ENCODE data around the gene LRRC2. TPM values are rescaled to one million over a fixed set of nuclear protein-coding genes. Genes with fewer than 3 reads are reported as not detected.
A peak's percentile ranks its signal among the peaks of the same experiment; 100 is the strongest.

The LRRC2 gene
- total and polyA plus RNA-seq, 2 of the 13 experiments (the other 11 are each of a cell fraction or from before 2014, with no cell fraction given) = 0.27 to 0.58 TPM

DNA sequence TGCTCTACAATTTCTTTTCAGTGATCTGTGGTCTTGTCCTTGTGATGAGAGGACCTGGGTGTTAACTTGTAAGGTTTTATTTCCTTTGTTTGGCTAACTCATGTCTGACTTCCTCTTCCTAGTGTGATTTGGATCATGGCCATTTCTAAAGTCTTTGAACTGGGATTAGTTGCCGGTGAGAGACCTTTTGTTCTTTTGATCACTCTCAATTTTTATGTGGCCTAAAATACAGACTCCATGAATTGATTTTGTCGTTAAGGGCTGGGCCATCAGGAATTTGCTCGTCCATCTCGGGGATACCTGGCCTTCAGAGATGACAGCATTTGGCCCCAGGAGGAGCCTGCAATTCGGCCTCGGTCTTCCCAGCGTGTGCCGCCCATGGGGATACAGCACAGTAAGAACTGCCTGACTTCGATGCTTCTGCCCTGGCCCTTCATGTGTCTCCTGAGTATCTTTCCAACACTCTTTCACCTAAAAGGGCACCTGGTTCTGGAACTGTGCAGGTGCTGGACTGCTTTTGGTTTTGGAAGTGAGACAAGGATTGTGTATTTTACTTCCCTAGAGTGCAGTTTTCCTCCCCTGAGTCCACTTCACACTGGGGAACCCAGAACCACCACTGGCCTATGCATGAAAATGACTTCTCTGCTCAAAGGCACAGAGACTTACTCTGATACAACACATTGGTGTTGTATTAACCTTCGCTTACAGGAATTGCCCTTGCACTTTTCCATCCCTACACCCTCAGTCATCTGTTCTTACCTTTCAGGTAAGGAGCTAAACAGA, 13.1 kb upstream of the LRRC2 start (continued):
- TF ChIP-seq KMT2B (CRISPR knock-in tag; IDR thresholded peaks at IDR 0.05) (no peak), ISX (CRISPR knock-in tag; conservative IDR thresholded peaks at IDR 0.05) (no peak), RARA (CRISPR knock-in tag; IDR thresholded peaks at IDR 0.05) (0 out of 2 replicates have a peak, but pooled peaks have one; percentile 44), ZNF543 (CRISPR knock-in tag; IDR thresholded peaks at IDR 0.05) (no peak), ZEB1 (IDR thresholded peaks at IDR 0.05; ENCODE audit: insufficient replicate concordance, low read depth) (peak; percentile 77), TFE3 (CRISPR knock-in tag; IDR thresholded peaks at IDR 0.05) (0 out of 2 replicates have a peak, but pooled peaks have one; percentile 20), ZSCAN9 (CRISPR knock-in tag; IDR thresholded peaks at IDR 0.05; ENCODE audit: borderline replicate concordance) (peak; percentile 20; the same call in 1 of the 2 replicates), ZNF552 (CRISPR knock-in tag; IDR thresholded peaks at IDR 0.05; ENCODE audit: borderline replicate concordance) (no peak), MAFK (conservative IDR thresholded peaks at IDR 0.05 in 1 of 2, IDR thresholded peaks at IDR 0.05 in 1 of 2; ENCODE audit: low read length in 2 of 2) (no peak), SP5 (CRISPR knock-in tag; IDR thresholded peaks at IDR 0.05; ENCODE audit: borderline replicate concordance, low read depth) (0 out of 2 replicates have a peak, but pooled peaks have one; percentile 43), ZNF12 (CRISPR knock-in tag; IDR thresholded peaks at IDR 0.05) (0 out of 2 replicates have a peak, but pooled peaks have one; percentile 21), CCDC6 (CRISPR knock-in tag; IDR thresholded peaks at IDR 0.05) (no peak), TAF1 (CRISPR knock-in tag; IDR thresholded peaks at IDR 0.05) (no peak), ZNF546 (CRISPR knock-in tag; conservative IDR thresholded peaks at IDR 0.05) (0 out of 2 replicates have a peak, but pooled peaks have one; percentile 33), AKAP8 (CRISPR knock-in tag; IDR thresholded peaks at IDR 0.05) (no peak), ZNF431 (CRISPR knock-in tag; IDR thresholded peaks at IDR 0.05; ENCODE audit: borderline replicate concordance, low read depth) (no peak), HMG20B (CRISPR knock-in tag; conservative IDR thresholded peaks at IDR 0.05) (peak; percentile 74; the same call in 1 of the 2 replicates), CEBPG (CRISPR knock-in tag; IDR thresholded peaks at IDR 0.05) (peak; percentile 26), DMAP1 (CRISPR knock-in tag; IDR thresholded peaks at IDR 0.05) (no peak), ZNF350 (CRISPR knock-in tag; IDR thresholded peaks at IDR 0.05; ENCODE audit: borderline replicate concordance, low read depth) (no peak)
- TF ChIP-seq, protein P1, sequence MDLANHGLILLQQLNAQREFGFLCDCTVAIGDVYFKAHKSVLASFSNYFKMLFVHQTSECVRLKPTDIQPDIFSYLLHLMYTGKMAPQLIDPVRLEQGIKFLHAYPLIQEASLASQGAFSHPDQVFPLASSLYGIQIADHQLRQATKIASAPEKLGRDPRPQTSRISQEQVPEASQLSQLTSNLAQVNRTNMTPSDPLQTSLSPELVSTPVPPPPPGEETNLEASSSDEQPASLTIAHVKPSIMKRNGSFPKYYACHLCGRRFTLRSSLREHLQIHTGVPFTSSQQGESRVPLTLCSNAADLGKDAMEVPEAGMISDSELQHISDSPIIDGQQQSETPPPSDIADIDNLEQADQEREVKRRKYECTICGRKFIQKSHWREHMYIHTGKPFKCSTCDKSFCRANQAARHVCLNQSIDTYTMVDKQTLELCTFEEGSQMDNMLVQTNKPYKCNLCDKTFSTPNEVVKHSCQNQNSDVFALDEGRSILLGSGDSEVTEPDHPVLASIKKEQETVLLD (CRISPR knock-in tag; IDR thresholded peaks at IDR 0.05; ENCODE audit: low read depth) = no peak
- TF ChIP-seq, protein P2, sequence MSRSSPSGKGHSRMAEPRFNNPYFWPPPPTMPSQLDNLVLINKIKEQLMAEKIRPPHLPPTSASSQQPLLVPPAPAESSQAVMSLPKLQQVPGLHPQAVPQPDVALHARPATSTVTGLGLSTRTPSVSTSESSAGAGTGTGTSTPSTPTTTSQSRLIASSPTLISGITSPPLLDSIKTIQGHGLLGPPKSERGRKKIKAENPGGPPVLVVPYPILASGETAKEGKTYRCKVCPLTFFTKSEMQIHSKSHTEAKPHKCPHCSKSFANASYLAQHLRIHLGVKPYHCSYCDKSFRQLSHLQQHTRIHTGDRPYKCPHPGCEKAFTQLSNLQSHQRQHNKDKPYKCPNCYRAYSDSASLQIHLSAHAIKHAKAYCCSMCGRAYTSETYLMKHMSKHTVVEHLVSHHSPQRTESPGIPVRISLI (CRISPR knock-in tag; IDR thresholded peaks at IDR 0.05; ENCODE audit: borderline replicate concordance) = no peak
- TF ChIP-seq, protein P3, sequence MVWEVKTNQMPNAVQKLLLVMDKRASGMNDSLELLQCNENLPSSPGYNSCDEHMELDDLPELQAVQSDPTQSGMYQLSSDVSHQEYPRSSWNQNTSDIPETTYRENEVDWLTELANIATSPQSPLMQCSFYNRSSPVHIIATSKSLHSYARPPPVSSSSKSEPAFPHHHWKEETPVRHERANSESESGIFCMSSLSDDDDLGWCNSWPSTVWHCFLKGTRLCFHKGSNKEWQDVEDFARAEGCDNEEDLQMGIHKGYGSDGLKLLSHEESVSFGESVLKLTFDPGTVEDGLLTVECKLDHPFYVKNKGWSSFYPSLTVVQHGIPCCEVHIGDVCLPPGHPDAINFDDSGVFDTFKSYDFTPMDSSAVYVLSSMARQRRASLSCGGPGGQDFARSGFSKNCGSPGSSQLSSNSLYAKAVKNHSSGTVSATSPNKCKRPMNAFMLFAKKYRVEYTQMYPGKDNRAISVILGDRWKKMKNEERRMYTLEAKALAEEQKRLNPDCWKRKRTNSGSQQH (CRISPR knock-in tag; IDR thresholded peaks at IDR 0.05; ENCODE audit: low read depth) = no peak

Measured in HepG2 (cell line).